C4-2B (cell line): Measurements from ENCODE around the gene EVI2A.

Source experiments
- CTCF ChIP-seq: fragments of 450-650 bp; conservative IDR thresholded peaks from 2 replicates; pipeline ENCODE4 v1.5.1; 2017; ENCODE audit warnings: mild to moderate bottlenecking
- ZFX ChIP-seq: fragments of 450-650 bp; IDR thresholded peaks from 2 replicates; pipeline ENCODE4 v1.6.1; 2017

DNA sequence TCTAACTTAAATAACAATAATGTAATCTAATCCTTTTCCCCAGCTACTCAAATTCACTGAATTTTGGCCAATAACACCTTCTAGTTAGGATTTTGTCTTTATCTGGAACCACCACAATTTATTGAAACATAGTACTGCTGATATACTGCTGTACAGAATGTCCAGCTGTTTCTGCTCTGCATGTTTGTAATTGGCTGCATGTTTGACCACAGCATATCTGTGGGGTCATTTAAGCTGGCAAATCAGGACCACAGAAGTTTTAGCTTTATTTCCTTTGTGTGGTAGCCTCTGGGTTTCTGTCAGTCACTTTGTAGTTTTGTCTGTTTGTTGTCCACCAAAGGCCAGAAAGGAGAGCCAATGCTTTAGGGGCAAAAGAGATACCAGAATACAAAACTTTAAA is 47.8 kb upstream of the EVI2A start:
- TF ChIP-seq CTCF (no peak), ZFX (no peak)
